Erythroblast (primary cell): ENCODE data around the gene MCTP1.

Experiments
- GATA1 ChIP-seq: IDR thresholded peaks from 2 replicates; pipeline ENCODE4 v1.6.1; 2011; ENCODE audit warnings: low read depth, mild to moderate bottlenecking, control low read depth, low read length, moderate library complexity
- POLR2A ChIP-seq: IDR thresholded peaks from 2 replicates; pipeline ENCODE4 v1.6.1; 2011; ENCODE audit warnings: mild to moderate bottlenecking, low read length

DNA sequence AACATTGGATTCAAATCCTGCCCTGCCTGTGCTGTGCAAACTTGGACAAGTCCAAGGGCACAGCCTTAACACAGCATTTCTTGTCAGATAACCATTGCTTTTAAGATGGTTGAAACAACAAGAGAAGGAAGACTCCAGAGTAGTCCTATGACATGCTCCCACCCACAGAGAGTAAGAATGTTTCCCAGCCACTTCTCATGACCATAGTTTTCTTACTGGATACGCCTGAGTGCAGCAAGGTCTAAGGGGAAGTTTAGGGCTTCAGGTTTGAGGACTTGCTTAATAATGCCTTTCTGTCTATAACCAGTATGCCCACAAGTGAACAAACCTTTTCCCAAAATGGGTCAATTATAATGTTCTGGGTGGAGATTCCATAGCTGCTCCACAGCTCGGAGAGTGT, 540.0 kb downstream of the MCTP1 start:
- no peak for TF ChIP-seq POLR2A
- no peak for TF ChIP-seq GATA1
